Thoracic aorta (tissue), 2 donors: ENCODE measurements around the gene ZNF654. TPM values are rescaled to one million over a fixed set of nuclear protein-coding genes. Genes with fewer than 3 reads are reported as not detected.

Experiments
- ATAC-seq: fragments of 150-250 bp; one replicate; pipeline ENCODE4 v1.8.0; 2017; ENCODE audit warnings: low read depth; ENCODE audit not compliant: insufficient number of reproducible peaks, low FRiP score
- DNase-seq: peaks from one replicate; pipeline ENCODE4 v3.0.0-alpha.2; 2020; ENCODE audit warnings: low spot score
- H3K27ac ChIP-seq, 2 donors: fragments of 200-600 bp; sonication (generic); 1 replicate in 1 of 2; 2 replicates in 1 of 2; pipeline ENCODE4 v1.5.1; 2016; ENCODE audit warnings: mild to moderate bottlenecking in 2 of 2, moderate library complexity in 2 of 2
- H3K27me3 ChIP-seq: fragments of 200-600 bp; sonication (generic); replicated peaks from 2 replicates; pipeline ENCODE4 v1.6.0; 2016; ENCODE audit warnings: mild to moderate bottlenecking; ENCODE audit not compliant: insufficient read depth
- H3K36me3 ChIP-seq: fragments of 200-600 bp; sonication (generic); one replicate; pipeline ENCODE4 v1.5.1; 2016
- H3K4me1 ChIP-seq, 2 donors: fragments of 200-600 bp; sonication (generic); 1 replicate in 1 of 2; 2 replicates in 1 of 2; pipeline versions ENCODE4 v1.5.1 to v1.6.0; 2016; ENCODE audit warnings: low read depth in 2 of 2, mild to moderate bottlenecking in 1 of 2; ENCODE audit not compliant: control insufficient read depth in 1 of 2
- H3K4me3 ChIP-seq: fragments of 200-600 bp; sonication (generic); 2 replicates; pipeline ENCODE4 v1.5.1; 2016; ENCODE audit warnings: mild to moderate bottlenecking
- H3K9me3 ChIP-seq: fragments of 200-600 bp; sonication (generic); 2 replicates; pipeline ENCODE4 v1.5.1; 2016
- CTCF ChIP-seq: fragments of 200-600 bp; sonication (generic); IDR thresholded peaks from one replicate; pipeline ENCODE4 v1.5.1; 2019; ENCODE audit warnings: antibody characterized with exemption
- total RNA-seq, 2 donors: library from RNA; depleted of rRNA; stranded (reverse); fragments of >200 nt; gene quantifications; one replicate each; pipeline versions ENCODE4 v1.1.0 to v1.2.3, GENCODE V29; 2016

The ZNF654 gene
- total RNA-seq, 2 donors from 2014 or later = 7.7 to 15.4 TPM

- no peak for TF ChIP-seq CTCF
- DNase-seq (no peak), ATAC-seq (no peak)
- Histone ChIP-seq H3K9me3 (no peaks in the 10 kb centered on the region), H3K4me3 (no peak overlapping the region), H3K4me1 (peaks cover 13 to 33% of the 10 kb centered on the region in 2 donors), H3K36me3 (no peaks in the 10 kb centered on the region), H3K27me3 (no peaks in the 10 kb centered on the region), H3K27ac (no peak overlapping the region)
These were observed 17.7 kb downstream of the ZNF654 start for GRCh38 chr3:88076712-88077111.

- Histone ChIP-seq H3K27me3 (no peaks in the 10 kb centered on the region), H3K9me3 (no peaks in the 10 kb centered on the region), H3K36me3 (no peaks in the 10 kb centered on the region), H3K27ac (no peak overlapping the region), H3K4me1 (peaks cover 20 to 31% of the 10 kb centered on the region in 2 donors), H3K4me3 (no peak overlapping the region)
- no peak for DNase-seq
- ATAC-seq = no peak
- TF ChIP-seq CTCF = no peak
These were observed 19.9 kb downstream of the ZNF654 start for GRCh38 chr3:88078932-88079331.

- Histone ChIP-seq H3K4me3 (no peak overlapping the region), H3K9me3 (no peaks in the 10 kb centered on the region), H3K27me3 (no peaks in the 10 kb centered on the region), H3K36me3 (peaks cover 6% of the 10 kb centered on the region), H3K4me1 (peaks cover 7 to 20% of the 10 kb centered on the region in 2 donors), H3K27ac (no peak overlapping the region)
- ATAC-seq (no peak), DNase-seq (no peak)
- TF ChIP-seq CTCF = no peak
These were observed 23.8 kb downstream of the ZNF654 start for GRCh38 chr3:88082854-88083253.

- Histone ChIP-seq H3K36me3 (peaks cover 6% of the 10 kb centered on the region), H3K4me3 (no peak overlapping the region), H3K4me1 (peaks cover 7 to 19% of the 10 kb centered on the region in 2 donors), H3K27me3 (no peaks in the 10 kb centered on the region), H3K27ac (no peak overlapping the region), H3K9me3 (no peaks in the 10 kb centered on the region)
- TF ChIP-seq CTCF = no peak
- no peak for ATAC-seq
- no peak for DNase-seq
These were observed 25.0 kb downstream of the ZNF654 start for GRCh38 chr3:88084097-88084501.

GRCh38 chr3:88090681-88091080 lies 31.6 kb downstream of the ZNF654 start:
- no peak for TF ChIP-seq CTCF
- H3K27ac ChIP-seq = no peak overlapping the region
- H3K27me3 ChIP-seq = no peaks in the 10 kb centered on the region
- H3K9me3 ChIP-seq = no peaks in the 10 kb centered on the region
- no peak for ATAC-seq
- H3K36me3 ChIP-seq = peaks cover 6% of the 10 kb centered on the region
- H3K4me3 ChIP-seq = no peak overlapping the region
- peaks cover 0 to 3% of the 10 kb centered on the region in 2 donors for H3K4me1 ChIP-seq
- no peak for DNase-seq
